HG03097 (cell line): ENCODE data around the gene CREB5.
"Not testable (repeated sequence)": the region's sequence is repeated elsewhere in the genome, so short reads cannot be mapped to it uniquely, and the experiment has no call there.

Source experiments
- ATAC-seq: cut with Tn5 transposase; IDR thresholded peaks from one replicate; pipeline ENCODE4 v1.9.1; 2021; ENCODE audit not compliant: unreplicated experiment, low FRiP score

The CREB5 gene, protein sequence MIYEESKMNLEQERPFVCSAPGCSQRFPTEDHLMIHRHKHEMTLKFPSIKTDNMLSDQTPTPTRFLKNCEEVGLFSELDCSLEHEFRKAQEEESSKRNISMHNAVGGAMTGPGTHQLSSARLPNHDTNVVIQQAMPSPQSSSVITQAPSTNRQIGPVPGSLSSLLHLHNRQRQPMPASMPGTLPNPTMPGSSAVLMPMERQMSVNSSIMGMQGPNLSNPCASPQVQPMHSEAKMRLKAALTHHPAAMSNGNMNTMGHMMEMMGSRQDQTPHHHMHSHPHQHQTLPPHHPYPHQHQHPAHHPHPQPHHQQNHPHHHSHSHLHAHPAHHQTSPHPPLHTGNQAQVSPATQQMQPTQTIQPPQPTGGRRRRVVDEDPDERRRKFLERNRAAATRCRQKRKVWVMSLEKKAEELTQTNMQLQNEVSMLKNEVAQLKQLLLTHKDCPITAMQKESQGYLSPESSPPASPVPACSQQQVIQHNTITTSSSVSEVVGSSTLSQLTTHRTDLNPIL

DNA sequence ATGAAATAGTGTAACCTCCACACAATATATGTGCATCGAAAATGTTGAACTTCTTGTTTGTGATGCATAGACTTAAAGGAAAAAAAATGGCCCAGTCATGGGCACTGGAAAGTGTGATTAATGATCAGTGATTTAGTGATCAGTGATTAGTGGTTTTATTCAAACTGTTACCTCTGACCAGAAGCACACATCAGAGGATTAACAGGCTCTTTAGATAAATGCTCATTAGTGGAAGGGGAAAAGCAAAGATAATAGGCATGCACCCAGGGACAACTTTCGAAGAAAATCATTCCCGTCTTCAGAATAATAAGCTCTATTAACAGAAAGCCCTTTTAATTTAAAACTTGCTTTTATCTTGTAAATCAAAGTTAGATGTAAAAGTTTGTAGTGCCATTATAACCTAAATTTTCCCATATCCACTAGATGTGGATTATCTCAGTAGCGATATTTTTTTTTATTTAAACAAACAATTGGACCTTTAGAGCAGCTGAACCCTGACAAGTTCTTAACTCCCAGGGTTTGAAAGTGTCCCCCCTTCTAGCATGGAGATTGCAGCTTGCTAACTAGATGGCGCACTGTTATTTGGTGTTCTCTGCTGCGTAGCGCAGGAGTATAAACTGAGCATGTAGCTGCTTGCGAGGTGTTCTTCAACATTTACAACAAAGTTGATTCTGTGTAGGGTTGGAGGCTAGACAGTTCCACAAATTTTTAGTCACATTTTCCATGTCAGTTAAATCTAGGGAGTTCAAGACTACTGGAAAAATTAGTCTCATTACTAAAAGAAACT lies at the start of gene CREB5:
TSS of gene CREB5 (plus strand) at position 643 of the 787 bp plus-strand sequence. CDS start 397 bp downstream, outside the sequence.
- ATAC-seq, result no peak

DNA sequence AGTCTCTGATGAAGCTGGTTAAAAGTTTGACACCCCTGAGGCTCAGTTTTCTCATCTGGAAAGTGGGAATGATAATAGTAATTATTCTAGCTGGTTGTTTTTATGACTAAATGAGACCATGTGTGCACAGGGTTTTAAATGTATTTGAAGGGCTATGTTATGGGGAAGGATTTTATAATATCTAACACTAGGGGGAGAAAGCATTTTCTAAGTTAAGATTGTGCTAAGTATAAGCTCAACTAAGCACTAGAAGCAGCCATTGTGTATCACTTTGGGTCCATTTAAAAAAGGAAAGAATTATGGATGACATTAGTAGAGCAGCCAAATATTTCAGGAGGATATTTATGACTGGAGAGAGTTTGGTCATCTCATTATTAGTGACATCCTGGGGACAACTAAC lies 49.5 kb upstream of the CREB5 start:
- no peak for ATAC-seq

DNA sequence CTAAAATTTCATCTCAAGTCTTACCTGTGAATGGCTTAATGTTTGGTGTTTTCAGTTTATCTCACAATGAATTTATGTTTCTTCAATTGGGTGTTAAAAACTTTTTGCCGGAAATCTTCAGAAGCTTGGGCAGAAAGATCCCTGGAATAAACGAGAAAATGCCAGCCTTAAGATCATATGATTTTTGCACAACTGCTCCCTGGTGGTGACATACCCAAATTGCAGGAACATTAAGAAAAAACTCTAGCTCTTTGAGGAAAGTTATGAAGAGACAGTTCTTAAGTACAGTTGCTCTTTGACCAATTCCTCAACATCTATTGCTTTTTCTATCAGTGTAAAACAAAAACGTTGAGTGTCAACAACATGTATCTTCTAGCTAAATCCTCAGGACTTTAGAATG lies 48.2 kb upstream of the CREB5 start:
- no peak for ATAC-seq

DNA sequence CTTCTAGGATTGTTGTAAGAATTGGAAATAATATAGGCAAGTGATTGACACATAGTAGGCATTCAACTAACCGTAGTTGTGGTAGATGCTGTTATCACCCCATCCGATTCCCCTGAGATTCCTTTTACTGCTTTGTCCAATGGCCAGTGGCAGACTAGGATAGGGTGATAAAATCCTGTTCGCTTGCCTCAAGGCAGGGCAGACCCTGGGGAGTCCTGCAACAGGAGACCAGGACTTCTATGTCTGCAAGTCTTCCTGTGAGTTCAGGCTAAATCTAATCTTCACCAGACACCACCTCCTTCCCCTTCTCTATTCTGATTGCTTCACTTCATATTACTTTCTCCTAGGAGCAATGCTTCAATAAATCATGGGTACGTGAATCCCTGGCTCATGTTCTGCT lies 42.8 kb upstream of the CREB5 start:
- ATAC-seq, result no peak

DNA sequence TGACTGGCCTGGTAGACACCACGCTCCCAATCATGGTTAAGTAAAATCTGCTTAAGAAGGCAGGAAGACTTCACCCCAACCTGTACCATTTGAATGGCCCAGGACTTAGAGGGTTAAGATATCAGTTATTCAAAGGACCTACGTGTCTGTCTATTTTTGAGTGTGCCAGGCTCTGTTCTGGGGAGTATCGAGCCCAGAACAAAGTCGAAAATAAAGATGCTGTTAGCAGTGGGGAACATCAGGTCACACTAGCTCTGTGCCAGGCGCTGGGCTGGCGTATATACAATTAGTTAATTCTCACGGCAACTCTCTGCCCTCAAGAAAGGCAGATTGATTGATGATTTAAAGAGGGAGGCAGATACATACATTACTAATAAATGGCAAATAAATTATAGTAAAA lies 40.5 kb upstream of the CREB5 start:
- ATAC-seq, result no peak

DNA sequence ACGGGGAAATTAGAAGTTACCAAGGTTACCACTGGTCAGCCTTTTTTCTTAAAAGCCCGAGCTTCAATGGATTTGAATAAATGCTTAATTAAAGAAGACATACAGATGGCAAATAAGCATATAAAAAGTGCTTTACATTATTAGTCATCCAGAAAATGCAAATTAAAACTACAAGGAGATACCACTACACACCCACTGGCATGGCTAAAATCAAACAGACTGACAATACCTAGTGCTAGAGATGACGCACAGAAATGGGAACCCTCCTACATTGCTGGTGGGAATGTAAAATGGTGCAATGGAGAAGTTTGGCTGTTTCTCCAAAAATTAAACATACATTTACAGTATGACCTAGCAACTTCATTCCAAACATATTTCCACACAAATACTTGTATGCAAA lies 38.3 kb upstream of the CREB5 start:
- no peak for ATAC-seq

DNA sequence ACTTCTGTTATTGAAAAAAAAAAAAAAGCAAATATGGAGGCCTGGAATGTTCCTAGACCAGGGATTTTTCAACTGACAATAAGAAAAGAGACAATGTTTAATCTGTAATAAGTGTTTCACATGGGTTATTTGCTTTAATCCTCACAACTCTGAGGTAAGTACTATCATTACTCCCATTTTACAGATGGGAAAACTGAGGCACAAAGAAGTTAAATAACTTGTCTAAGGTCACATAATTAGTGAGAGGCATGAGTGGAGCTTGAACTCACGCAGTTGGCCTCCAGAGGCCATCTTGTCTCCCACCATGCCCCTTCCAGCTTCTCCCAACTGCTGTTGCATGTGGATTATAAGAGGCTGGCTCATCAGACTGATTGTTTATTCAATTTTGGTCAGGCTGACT lies 36.6 kb upstream of the CREB5 start:
- ATAC-seq, result no peak

DNA sequence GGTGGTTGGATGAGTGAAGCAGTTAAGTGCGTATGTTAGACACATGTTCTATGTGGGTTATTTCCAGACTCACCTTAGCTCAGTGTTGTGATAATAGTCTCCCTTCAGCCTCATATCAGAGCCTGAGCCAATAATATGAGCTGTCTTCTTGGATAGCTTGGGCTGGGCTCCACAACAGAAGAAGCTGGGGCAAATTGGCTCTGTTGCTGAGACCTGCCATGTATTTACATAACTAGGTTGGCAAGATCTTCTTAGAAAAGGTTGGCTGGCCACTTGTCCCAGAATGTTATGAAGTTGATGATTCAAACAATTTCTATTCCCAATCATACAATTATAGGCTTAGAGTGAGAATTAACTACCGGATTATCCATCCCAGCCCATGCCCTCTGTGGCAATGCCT lies 35.7 kb upstream of the CREB5 start:
- ATAC-seq, result no peak

DNA sequence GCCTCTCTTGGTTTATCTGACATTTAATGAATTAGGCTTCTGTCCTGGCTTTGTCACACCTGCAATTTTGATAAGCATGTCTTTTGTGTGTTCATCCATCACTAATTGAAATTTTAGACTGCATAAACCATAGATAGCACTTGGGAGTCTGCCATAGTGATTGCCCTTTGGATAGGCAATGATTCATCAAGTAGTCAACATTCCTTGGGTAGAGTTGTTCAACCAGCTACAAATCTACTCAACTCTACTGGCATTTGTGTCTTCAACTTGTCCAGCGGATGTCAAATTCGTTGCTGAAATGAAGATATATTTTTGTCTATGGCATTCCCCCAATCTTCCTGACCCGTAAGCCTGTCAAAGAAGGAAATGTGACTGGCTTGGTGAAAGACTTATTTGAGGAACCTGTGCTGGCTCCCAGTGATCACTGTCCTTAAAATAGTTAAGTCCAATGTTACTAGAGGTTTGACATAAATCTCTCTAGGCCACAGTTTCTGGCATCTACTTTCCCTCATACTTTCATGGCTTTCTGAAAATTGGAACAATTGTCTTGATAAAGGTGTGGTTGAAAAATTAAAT lies 33.7 kb upstream of the CREB5 start:
- no peak for ATAC-seq

DNA sequence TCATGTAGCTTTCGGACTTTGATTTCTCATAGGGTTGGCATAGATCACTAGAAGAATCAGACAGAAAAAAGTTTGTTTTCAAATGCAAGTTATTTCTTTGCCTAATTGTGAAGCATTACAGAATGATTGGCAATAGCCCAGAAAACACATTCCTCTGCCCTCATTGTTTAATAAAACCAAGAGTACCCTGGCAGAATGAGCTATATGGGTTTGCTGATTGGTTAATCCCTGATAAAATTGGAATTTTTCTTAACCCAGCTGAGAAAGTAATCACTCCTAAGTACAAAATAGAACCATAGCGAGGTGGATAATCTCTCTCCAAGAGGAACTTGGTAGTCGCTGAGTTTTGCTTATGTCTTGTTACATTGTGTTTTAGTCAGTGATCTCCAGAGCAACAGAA lies 30.9 kb upstream of the CREB5 start:
- ATAC-seq, result no peak

DNA sequence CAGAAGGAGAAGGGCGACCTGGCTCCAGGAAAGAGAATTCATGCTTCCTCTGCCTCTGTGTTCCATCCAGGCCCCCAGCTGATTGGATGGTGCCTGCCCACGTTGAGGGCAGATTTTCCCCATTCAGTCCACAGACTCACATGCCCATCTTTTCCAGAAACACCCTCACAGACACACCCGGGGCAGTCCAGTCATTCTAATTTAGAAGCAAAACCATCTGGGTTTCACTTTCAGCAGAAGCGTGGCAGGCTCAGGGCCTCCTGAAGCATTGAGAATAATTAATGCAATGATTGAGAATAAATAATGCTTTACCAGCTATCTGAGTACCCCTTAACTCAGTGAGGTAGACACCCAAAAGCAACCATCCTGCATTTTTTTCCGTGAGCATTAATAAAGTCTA lies 30.2 kb upstream of the CREB5 start:
- no peak for ATAC-seq

DNA sequence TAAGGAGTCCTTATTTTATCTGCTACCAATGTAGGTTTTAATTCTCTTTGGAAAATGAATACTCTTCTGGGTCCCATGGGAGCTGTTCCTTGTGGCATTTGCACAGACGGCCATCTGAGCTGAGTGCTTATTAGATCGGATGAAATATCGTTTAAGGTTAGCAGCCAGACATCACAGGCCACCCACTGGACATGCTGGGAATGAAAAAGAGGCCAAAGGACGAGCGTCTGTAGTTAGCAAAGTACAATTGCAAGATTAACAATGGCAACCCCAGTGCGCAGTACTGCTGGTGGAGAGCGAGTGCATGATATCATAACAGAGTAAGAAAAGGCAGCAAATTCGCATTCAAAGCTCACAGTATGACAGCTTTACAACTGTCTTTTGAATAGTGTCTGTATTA lies 28.3 kb upstream of the CREB5 start:
- no peak for ATAC-seq

DNA sequence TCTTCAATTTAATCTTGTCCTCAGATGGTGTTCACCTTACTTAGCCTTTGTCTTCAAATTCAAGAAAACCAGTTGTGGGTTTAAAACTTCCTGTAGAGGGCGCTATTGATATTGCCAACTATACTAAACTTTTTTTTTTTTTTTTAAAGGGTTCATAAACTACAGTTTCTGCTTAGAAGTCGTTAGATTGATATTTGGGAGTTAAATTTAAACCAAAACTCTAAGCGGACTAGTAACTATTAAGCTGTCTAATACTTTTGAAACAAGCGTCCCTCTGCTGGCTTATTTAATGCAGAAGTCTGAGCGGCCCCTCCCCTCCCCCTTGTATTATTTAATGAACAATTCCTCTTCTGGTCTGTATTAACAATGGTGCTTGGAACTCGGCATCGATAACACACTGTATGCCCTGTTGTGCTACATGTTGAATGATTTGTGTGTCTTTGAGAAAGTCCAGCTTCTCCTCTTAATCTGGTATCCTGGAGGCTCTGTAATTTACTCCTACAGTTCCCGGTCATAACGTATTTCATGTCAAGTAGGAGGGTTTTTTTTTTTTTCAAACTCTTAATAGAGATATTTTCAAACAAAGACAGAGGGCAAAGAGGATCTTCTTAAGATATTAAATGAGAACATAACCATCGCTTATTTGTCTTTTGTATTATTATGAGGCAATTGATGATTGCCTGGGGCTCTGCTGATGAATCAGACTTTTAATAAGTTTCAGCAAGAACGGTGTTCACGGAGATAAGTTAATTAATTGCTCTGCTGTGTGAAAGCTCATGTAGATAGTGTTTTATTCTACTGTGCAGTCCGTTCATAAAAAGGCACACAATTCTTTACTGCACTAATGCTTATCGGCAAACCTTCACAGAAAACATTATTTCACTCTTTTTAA lies 22.6 kb upstream of the CREB5 start:
- ATAC-seq, result no peak

DNA sequence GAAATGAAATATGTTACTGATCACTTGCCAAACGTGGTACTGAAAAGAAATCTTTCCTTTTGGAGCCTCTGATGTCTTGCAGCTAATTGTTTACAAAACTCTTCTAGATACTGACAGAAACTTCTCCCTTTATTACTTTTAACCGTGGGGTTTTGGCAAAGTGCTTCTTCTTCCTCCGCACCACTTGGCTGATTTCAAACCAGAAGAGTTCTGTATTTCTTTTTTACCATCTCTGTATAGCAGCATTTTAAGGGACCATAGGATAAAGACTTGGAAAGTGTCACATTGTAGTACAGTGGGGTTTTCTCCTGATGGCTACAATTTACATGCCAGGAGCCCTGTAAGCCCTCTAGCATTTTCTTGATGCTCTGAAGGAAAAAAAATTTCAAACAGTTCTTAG lies 21.9 kb upstream of the CREB5 start:
- ATAC-seq, result no peak

DNA sequence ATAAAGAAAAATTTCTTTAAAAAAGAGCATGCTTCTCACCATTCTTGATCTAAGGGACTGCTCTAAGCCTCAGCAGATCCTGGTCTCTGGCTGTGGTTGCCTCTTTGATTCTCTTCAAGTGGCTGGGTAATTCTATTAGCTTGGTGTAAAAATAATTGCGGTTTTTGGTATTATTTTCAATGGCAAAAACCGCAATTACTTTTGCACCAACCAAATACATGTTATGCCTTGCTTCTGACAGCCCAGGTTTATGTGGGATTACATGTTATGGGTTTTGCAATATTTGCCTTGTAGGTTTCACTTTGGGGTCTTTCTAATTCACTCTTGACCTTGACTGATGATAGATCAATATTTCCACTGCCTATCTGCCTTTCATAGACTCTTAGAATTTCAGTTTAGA lies 20.0 kb upstream of the CREB5 start:
- no peak for ATAC-seq

DNA sequence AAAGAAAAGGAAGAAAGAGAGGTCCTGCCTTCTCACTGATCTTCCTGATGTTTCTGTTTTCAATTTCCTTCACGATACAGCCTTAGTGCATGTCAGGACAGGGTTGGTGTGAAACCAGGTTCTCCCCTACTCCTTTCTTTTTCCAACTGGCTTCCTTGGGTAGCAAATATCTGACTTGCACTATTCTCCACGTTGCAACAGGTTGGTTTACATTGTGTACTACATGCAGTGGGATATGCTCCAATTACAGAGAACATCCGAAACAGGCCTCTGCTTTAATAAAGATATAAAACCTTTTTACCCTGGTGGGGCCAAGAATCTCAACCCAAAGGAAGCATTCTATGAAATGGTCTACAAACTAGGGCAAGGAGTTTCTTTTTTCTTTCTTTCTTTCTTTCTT lies 16.9 kb upstream of the CREB5 start:
- no peak for ATAC-seq

DNA sequence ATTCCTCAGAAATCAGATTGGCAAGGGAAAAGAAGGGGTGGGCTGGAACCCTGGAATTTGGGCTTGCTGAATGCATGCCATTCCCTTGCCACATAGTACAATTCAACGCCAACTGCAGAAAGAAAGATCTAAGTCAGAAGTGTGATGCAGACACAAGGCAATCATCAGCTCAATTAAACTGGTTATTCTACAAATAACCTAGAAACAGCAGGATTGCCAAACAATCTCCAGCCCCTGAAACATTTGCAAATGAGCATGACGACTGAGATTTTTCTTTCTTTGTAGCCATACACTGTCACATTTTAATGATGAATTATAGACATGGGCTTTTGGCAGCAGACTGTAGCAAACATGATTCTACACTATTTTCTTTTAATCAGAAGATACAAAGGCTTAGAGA lies 16.5 kb upstream of the CREB5 start:
- ATAC-seq, result no peak

DNA sequence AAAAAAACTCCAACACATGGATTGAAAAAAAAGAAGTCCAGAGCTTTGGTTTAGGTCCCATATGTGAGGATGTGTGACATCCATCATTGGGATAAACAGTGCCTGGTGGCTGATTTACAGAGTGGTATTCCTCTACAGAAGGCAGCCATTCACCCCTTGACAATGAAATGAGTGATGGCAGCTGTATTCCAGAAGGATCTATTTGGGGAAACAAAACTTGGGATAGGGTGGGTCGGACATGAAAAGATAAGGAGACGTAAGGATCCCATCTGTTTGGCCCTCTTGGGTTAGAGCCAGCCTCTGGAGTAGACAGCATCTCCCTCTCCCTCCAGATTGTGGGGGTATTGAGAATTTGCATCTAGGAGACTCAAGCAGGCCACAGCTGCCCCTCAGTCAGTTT lies 15.2 kb upstream of the CREB5 start:
- ATAC-seq, result no peak

DNA sequence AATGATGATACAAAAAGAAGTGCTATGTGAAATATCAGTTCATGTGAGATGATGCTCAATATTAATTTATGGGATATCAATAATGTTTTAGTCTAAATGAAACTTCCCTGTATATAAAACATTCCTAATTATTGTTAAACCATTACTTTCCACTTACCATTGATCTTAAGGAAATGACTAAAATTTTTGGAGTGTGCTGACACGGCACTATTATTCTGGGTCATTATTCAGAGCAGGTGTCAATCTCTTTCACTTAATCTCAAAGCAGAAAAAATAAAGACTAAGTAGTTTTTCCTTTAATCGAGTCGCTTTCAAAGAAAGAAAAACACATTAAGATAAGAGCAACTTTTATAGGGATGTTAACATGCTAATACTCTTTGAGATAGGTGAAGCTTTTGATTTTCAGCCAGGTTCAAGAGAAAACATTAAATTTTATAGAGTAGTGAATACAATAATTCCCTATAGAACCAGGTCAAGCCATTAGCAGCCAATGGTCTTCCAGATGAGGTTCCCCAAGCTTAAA lies 11.4 kb upstream of the CREB5 start:
- ATAC-seq, result no peak

DNA sequence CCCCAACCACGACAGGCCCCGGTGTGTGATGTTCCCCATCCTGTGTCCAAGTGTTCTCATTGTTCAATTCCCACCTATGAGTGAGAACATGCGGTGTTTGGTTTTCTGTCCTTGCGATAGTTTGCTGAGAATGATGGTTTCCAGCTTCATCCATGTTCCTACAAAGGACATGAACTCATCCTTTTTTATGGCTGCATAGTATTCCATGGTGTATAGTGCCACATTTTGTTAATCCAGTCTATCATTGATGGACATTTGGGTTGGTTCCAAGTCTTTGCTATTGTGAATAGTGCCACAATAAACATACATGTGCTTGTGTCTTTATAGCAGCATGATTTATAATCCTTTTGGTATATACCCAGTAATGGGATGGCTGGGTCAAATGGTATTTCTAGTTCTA lies 10.8 kb upstream of the CREB5 start:
- ATAC-seq, result not testable (repeated sequence)
